ENCODE results near the gene XPC. TPM values are rescaled to one million over a fixed set of nuclear protein-coding genes. Genes with fewer than 3 reads are reported as not detected.

The XPC gene
- polyA plus RNA-seq, 4 donors: 38.3 to 52.9 (median 49.3) TPM

DNA sequence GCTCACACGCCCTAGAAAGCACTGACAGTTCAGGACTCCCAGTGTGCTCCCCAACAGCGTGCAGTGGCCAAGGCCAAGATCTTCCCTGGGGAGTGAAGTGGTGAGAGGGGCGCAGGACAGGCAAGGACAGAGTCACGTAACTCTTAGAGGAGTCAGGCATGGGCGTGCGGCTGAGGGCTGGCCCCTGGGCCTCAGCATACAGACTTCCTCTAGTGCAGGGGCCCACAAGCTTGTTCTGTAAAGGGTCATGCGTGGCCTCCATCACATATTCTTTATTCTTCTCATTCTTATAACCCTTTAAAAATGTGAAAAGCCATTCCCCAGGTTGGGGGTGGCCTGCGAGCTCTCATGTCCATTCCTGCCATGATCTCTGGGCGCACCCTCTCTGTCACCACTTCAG is 28.3 kb downstream of the XPC start:
- DNase-seq (ENCODE audit: low read depth in 4 of 4, low spot score in 3 of 4): no peak

DNA sequence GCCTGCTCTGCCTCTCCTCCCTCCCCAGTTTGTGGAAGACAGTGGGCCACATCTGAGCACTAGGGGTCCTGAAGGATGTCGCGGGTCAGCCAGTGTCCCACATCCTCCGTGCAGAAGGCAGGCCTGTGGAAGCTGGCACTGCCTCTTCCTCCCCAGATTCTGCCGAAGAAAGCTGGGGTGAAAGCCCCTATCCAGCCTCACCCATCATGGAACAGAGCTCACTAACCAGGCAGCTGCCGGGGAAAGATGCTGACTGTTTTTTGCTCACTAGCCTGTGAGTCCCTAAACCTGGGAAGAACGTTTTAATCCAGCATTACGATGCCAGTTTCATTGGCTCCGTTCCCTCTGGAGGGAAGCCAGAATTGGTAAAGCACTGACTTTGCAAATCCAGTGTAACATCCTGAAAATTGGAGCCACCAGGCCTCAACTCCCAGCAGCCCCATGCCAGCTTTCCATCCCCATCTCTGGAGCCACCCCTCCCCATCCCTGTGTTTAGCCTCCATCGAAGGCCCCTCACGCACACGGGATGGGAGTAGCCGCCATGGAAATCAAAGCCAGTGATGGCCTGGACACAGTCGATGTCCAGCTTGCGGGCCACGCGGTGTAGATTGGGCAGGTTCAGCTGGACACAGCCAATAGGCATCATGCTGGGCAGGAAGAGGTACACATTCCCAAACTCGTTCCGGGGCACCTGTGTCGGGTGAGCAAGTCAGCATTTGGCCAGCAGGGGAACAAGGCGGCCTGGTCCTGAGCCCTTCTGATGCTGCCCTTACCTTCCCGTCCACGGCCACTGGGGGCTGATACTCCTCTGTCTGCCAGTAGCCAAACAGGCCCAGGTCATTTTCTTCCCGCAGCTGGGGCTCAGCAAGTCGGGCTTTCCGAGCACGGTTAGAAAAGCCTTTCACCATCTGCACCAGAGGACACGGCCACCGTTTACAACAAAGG is 30.1 kb downstream of the XPC start:
- DNase-seq (ENCODE audit: low read depth in 4 of 4, low spot score in 3 of 4): no peak

GRCh38 chr3:14147617-14148016 is 30.8 kb downstream of the XPC start:
- no peak for DNase-seq (ENCODE audit: low read depth in 4 of 4, low spot score in 3 of 4)

DNA sequence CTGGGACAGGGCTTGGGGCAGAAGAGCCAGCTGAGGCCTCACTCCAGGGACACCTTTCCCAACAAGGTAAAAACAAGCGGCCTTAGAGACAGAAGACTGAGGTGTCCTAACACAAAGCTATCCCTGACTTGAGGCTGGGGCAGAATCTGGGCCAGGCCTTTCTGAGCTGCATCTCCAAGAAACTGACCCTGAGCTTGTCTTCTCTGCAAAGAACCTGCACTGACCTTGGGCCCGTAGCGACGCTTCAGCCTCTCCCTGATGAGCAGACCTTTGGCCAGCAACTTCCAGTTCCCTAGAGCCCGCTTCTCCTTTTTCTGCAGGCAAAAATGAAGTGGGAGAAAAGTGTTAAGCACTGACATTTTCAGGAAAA is 31.4 kb downstream of the XPC start:
- DNase-seq (ENCODE audit: low read depth in 4 of 4, low spot score in 3 of 4): no peak

DNA sequence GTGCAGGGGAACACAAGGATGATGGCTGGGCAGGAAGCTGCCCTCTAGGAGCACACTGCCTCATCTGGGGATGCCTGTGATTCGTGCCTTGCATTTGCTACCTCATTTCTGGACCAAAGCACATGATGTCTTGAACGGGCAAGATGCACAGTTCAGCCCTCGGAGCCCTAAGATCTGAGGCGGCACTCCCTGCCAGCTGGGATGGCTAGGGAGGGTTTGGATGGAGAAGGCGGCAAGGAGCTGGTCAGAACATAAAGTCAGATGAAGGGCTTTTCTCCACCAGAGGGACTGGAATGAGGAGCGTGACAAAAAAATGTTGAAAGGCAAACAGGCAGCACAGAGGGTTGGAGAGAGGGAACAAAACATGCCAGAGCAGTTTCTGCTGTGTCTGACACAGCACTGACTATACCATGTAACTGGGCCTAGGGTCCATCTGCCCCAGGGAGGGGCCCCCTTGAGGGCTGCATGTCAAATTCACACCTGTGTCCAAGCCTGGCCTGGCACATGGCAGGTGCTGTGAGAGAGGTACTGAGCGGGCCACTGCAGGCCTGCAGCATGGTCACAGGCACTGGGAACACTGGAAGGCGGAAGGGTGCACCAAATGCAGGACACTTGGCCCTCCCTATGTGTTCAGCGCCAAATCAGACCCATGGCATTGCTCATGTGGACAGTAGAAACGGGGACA is 31.9 kb downstream of the XPC start:
- DNase-seq (ENCODE audit: low read depth in 4 of 4, low spot score in 3 of 4): no peak

DNA sequence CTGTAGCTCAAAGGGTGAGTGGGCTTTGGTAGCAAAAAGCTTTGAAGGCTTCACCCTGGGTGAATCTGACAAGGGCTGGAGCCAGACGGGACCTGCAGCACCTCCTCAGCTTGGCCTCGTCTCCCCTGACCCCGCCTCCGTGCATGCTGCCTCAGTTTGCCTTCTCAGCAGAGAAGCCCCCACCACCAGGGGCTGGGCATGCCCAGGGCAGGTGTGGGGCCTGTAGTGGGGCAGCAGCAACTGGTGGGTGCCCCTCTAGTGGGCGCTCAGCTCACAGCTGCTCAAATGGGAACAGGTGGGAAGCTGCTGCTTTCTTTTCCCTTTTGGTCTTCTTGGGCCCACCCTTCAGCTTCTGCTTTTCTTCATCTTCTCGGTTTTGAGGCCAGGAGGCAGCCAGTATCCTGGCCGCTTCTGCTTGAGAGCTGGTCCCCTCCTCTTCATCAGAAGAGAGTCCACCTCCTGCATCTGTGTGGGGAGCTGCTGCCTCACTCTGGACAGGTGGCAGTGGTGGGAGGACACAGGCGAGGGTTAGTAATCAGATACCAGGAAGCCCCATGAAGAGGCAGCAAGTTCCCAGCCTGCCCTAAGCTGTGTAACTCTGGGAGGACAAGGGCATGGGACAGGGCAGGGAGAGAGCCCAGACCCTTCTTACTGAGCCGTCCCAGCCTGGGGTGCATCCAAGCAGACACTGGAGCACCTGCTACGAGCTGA is 32.6 kb downstream of the XPC start:
- no peak for DNase-seq (ENCODE audit: low read depth in 4 of 4, low spot score in 3 of 4)

- no peak for DNase-seq (ENCODE audit: low read depth in 4 of 4, low spot score in 3 of 4)
Measured at GRCh38 chr3:14145236-14145635, 33.2 kb downstream of the XPC start.

DNA sequence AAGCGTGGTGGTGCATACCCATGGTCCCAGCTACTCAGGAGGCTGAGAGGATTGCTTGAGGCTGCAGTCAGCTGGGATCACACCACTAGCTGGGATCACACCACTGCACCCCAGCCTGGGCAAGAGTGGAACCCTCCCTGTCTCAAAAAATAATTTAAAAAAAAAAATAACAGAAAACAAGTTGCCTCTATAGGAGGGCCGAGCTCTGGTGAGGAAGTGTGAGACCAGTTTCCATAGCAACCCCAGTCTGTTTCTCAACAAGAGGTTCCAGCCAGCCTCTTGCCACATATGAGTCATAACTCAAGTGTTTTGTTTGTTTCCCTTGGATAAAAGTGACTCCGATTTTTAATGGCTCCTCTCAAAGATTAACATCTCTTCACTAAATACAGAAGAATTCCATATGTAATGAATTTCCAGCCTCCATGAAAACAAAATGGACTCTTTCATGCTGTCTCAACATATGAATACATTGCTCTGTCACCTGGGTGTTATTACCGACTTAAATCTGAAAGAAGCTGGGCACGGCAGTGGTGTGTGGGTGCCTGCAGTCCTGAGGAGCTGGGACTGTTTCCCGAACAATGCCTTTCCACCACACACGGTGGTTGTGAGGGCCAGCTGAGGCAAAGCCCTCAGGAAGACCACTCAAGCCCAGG is 33.9 kb downstream of the XPC start:
- peak in 3 of 4 donors; percentile 71 to 86 (median 84) for DNase-seq (ENCODE audit: low read depth in 4 of 4, low spot score in 3 of 4)

GRCh38 chr3:14143271-14144225 is 34.9 kb downstream of the XPC start:
- no peak for DNase-seq (ENCODE audit: low read depth in 4 of 4, low spot score in 3 of 4)

GRCh38 chr3:14142567-14143270 is 35.7 kb downstream of the XPC start:
- no peak for DNase-seq (ENCODE audit: low read depth in 4 of 4, low spot score in 3 of 4)

GRCh38 chr3:14141602-14142341 is 36.6 kb downstream of the XPC start:
- no peak for DNase-seq (ENCODE audit: low read depth in 4 of 4, low spot score in 3 of 4)

DNA sequence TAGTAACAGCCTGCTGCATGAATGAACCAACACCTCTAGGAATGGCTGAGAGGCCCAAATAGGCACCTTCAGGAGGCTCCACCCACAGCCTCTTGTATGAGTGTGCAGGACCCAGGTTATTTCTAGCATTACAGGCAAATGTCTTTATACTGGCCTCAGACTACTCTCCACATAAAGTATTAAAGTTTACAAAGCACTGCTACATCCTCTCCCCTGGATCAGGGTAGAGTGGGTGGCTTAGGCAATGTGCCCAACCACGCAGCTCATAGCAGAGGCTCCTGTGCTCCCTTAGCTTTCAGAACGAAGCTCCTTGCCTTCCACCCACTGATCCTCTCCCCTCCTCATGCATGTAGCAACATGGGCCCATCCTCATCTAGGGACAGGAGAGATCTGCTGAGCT is 37.3 kb downstream of the XPC start:
- DNase-seq (ENCODE audit: low read depth in 4 of 4, low spot score in 3 of 4): no peak

DNA sequence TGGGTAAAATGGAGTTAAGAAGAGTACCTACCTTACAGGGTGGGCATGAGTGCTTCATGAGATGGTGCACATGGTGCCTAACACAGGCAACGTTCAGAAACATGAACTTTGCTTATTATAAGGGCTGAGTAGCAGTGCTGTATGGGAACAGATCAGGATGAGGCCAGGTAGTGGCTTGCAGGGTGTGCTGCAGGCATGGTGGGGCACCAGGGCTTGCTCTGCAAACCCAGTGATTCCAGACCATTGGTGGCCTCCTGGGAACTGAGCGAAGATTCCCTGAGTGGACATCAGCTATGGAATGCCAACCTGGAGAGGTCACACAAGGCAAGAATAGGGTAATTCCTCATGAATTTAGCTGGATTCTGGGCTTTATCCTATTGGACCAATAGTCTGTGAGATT is 37.7 kb downstream of the XPC start:
- DNase-seq (ENCODE audit: low read depth in 4 of 4, low spot score in 3 of 4): no peak

- no peak for DNase-seq (ENCODE audit: low read depth in 4 of 4, low spot score in 3 of 4)
Measured at GRCh38 chr3:14139771-14140170, 38.6 kb downstream of the XPC start.

DNA sequence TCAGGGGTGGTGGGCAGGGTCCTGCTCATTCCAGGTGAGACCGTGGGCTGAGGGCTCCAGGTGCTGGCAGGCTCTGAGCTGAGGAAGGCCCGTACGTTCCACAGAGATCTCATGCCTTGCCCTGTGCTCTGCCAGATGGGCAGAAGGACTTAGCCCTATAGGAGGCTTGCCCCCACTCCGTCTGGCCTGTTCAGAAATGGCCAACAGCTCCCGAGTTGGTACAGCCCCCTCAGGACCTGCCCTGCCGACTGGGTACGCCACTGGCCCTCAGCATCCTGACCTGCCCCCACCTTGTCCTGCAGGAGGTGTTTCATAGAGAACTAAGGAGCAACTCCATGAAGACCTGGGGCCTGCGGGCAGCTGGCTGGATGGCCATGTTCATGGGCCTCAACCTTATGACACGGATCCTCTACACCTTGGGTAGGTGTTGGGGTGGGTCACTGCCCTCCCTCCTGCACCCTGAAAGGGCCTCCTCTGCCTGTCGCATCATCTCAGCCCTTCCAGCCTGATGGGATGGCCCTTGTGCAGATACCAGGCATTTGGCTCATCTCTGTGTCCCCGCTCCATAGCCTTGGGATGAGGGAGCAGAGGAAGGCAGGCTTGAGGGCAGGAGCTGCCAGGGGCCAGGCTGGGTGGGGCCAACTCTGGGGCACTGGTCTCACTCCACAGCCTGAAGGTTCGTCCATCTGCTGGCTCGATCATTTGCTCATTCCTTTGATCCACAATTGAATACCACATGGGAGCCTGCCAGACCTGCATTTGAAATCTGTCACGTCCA is 39.3 kb downstream of the XPC start:
- DNase-seq (ENCODE audit: low read depth in 4 of 4, low spot score in 3 of 4): no peak

- DNase-seq (ENCODE audit: low read depth in 4 of 4, low spot score in 3 of 4): no peak
Measured at GRCh38 chr3:14138109-14138877, 40.1 kb downstream of the XPC start.

GRCh38 chr3:14137445-14137844 is 41.0 kb downstream of the XPC start:
- no peak for DNase-seq (ENCODE audit: low read depth in 4 of 4, low spot score in 3 of 4)
